Stimulated activated CD8-positive, alpha-beta memory T cell treated with anti-CD3 and anti-CD28 coated beads, Interleukin-12 subunit alpha, Interleukin-12 subunit beta, amount 100 ng/mL, for 24 hours (primary cell): ENCODE data around the gene TMEFF2.
"Not testable (repeated sequence)": the region's sequence is repeated elsewhere in the genome, so short reads cannot be mapped to it uniquely, and the experiment has no call there.

Experiments
- DNase-seq: peaks from one replicate; pipeline ENCODE4 v3.0.0-alpha.2; 2020; ENCODE audit errors: extremely low read depth

TMEFF2 gene

DNA sequence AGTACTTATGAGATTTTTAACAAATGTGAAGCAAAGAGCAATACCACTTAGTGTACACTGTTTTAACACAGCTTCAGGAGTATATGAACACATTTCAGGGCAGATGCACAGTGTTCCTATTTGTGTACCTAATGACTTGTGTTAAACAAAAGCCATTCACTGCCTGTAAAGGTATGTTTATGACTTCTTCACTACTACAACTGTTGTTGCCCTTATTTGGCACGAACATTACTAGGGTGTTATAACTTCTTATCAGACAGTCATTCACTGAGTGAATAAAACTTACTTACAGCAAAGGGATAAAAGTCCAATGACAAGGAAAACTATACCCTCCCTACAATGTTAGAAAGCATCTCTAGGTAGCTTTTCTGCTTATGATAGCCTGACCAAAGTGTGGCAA lies 262.4 kb downstream of the TMEFF2 start:
- no peak for DNase-seq

GRCh38 chr2:191931329-191931728 lies 263.4 kb downstream of the TMEFF2 start:
- no peak for DNase-seq

DNA sequence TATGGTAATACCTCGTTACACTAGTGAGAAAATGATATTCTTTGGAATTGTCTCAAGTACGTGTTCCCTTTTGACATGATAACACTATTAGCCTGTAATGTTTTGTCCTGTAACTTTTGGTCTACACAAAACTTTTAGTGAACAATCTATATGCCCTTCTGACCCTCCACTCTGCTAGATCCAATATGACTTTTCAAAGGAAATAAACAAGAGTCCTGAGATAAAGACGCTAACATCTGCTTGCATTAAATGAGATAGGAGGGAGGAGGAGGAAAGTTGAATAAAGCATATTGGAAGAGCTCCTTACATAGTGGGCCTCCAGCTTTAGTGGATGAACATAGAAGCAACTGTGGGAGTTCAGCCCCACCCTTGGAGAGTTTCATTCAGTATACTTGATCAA lies 264.5 kb downstream of the TMEFF2 start:
- no peak for DNase-seq

DNA sequence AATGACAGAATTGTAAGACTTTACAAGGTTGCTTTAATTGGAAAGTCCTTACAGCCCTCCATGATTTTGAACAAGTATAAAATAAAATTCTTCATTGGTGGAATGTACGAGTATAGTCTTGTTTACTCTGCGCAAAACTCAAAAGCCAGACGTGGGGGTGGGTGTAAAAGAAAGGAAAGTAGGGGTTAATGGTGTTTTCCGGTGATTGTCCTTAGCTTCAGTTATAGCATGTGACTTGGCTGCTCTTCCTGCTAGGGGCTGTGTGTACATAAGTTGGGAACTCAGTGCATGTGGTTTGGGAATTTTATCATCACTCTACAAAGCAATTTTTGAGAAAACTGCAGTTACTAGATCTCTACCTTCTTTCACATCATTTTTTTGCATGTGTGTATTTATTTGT lies 265.4 kb downstream of the TMEFF2 start:
- no peak for DNase-seq

- no peak for DNase-seq
These were observed 266.7 kb downstream of the TMEFF2 start for GRCh38 chr2:191927991-191928390.

- no peak for DNase-seq
These were observed 267.3 kb downstream of the TMEFF2 start for GRCh38 chr2:191927319-191927867.

DNA sequence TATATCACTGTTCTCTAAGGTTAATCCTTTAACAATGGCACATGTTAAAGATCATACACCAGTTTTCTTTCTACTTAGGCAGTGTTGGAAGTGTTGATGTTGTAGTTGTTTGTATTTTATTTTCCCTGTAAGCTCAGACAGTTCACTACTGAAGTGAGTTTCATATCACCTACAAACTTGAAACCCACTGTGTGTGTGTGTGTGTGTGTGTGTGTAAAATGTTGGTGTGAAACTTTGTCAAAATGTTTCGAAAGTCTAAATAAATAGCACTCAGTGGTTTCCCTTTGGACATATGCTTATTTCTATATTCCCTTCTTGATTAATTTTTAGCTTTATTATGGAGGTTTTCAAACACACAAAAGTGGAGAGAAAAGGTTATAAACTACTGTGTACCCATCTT lies 268.1 kb downstream of the TMEFF2 start:
- DNase-seq = no peak

GRCh38 chr2:191923652-191923997 lies 271.1 kb downstream of the TMEFF2 start:
- no peak for DNase-seq

- DNase-seq = no peak
These were observed 271.7 kb downstream of the TMEFF2 start for GRCh38 chr2:191922736-191923651.

DNA sequence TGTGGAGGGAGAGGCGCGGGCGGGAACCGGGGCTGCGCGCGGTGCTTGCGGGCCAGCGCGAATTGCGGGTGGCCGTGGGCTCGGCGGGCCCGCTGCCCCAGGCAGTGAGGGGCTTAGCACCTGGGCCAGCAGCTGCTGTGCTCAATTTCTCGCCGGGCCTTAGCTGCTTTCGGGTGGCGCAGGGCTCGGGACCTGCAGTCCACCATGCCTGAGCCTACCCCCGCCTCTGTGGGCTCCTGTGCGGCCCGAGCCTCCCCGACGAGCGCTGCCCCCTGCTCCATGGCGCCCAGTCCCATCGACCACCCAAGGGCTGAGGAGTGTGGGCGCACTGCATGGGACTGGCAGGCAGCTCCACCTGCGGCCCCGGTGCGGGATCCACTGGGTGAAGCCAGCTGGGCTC lies 273.1 kb downstream of the TMEFF2 start:
- DNase-seq = not testable (repeated sequence)

GRCh38 chr2:191920502-191920901 lies 274.2 kb downstream of the TMEFF2 start:
- DNase-seq = no peak

DNA sequence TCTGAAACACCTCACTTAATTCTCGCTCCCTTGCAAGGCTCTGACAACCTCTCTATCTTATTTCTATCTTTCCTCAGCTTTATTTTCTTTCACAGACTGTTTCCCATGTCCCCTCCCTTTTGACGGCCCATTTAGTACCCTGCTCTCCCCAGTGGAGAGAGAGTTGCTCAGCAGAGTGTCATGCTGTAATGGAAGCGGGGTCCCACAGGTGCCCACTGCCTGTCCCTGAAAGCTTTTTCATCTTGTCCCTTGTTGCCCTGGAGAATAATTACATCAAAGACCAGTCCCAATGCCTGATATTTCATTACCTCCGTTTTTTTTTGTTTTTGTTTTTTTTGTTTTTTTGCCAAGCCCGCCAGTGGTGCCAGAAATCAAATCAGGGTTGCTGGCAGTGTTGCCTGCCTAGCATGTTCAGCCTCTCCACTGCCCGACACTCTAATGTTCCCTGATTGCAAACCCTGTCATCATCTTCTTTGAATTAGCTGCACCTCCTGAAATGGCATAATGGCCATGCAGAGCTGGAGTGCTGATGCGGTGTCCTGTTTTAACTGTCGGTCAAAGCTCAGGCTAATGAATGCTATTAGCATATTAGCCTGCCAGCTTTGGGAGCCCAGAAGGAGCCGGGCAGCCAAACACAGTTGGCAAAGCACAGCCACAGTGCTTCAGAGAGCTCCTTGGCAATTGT lies 276.6 kb downstream of the TMEFF2 start:
- DNase-seq = no peak

DNA sequence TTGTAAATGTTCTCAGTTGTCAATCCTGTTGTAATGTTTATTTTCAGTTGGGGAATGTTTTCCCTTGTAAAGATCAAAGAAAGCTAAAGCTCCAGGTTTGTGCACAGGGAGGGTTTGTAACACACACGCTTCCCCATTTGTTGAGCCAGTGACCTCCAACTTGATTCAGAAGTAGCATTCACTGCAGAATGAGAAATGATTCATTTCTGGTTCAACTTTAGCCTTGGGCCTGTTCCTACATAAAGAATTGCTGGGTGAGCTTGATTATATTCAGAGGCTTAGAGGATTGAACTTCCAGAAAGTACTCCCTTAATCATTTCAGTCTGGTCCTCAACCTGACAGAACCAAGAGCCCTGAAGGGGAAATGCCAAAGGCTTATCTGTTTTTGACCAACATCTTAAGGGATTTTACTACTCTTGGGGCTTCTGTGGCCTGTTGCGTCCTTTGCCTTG lies 277.3 kb downstream of the TMEFF2 start:
- no peak for DNase-seq

- no peak for DNase-seq
These were observed 277.9 kb downstream of the TMEFF2 start for GRCh38 chr2:191916826-191917225.

- no peak for DNase-seq
These were observed 279.0 kb downstream of the TMEFF2 start for GRCh38 chr2:191915750-191916149.

DNA sequence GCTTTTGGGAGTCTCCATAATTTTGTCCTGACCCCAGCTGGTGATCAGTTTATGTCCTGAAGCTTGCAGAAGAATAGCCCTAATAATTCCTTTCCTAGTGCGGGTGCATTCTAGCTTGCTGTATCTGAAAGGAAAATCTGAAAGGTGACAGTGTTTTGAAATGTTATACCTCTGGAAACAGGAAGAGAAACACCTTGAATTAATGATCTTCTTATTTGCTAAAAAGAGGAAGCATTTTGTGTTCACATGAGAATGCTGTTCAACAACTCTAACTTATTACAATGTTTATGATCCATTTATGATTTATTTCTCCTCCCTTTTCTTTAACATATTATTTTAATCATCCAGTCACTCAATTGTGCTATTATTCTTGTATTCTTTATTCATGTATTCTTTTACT lies 280.9 kb downstream of the TMEFF2 start:
- no peak for DNase-seq

DNA sequence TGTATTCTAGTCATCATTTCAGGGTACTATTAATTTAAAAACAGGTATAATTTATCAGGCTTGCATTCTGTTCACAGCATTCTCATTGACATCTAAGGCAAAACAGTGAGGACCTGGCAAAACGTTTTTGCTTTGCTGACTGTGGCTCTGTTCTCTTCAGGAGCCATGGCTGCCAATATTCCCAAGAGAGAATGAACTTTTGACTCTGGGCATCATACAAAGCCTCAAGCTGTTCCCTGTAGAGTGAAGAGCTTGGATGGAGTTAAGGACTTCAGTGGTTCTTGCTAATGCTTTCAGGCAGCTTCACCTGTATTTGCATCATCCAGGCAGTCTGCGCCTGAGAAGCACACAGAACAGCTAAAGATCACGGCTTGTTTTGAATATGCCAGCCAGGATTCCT lies 282.0 kb downstream of the TMEFF2 start:
- DNase-seq = no peak

DNA sequence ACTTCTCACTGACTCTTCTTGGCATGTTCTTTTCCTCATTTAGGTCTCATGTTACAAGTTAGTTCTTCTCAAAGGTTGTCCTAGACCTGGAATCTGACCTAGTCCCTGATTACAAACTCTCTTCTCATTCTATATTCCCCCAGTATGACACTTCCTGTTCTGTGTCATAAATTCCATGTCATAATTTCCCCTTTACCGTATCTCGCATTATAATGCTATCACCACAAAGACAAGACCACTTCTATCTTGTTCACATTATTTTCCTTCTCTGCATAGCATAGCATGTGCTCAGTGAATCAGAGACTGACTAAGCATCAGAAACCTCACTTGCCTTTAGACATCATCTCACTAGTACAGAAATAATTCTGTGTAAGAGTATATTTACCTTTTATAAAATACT lies 284.2 kb downstream of the TMEFF2 start:
- DNase-seq = no peak

DNA sequence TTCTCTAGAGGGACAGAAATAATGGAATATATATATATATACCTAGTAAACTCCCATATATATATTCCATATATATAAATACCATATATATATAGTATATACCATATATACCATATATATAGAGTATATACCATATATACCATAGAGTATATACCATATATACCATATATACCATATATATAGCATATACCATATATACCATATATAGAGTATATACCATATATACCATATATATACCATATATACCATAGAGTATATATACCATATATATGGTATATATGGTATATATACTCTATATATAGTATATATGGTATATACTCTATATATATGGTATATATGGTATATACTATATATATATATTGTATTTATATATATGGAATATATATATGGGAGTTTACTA lies 285.9 kb downstream of the TMEFF2 start:
- no peak for DNase-seq

GRCh38 chr2:191907545-191907944 lies 287.2 kb downstream of the TMEFF2 start:
- no peak for DNase-seq

DNA sequence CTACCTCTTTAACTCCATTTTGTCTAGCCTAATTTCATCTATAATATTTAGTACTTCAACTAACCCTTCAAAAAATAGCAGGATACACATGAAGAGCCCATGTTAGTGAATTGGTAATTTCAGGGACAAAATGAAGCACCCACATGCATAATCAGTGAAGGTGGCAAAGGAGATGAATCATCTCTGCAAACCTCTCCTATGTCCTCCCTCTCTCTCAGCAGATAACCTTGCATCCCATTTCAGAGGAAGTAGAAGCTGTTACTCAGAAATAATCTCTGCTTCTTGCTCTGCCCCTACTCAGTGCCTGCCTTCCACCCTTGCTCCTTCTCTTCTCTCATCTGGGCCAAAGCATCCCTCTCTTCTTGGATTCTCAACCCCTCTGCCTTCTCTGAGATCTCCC lies 287.6 kb downstream of the TMEFF2 start:
- DNase-seq = no peak

DNA sequence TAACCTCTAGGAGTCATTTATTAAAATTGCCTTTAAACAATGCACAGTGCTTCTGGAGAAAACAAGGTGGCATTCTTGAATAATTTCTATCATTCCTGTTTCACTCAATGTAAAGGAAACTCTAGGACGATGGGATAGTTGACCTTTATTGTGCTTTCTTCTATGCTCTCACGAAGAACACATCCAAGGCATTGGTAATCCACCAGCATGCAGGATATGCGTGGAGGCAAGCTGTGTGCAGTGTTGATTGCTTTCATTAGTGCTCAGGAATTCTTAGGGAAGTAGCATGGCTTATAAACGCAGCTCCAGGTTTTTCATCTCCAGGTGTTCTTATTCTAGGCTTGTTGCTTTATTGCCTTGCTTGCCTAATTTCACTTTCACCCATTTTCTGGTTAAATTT lies 289.4 kb downstream of the TMEFF2 start:
- no peak for DNase-seq

DNA sequence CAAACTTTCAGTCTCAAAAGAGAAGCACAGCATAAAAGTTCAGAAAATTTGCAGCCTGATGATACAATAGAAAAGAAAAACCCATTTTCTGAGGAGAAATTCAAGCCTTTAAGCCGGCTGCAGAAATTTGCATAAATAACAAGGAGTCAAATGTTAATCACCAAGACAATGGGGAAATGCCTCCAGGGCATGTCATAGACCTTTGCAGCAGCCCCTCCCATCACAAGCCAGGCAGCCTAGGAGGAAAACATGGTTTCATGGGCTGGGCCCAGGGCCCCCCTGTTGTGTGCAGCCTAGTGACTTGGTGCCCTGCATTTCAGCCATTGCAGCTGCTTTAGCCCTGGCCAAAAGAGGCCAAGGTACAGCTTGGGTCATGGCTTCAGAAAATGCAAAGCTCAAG lies 293.7 kb downstream of the TMEFF2 start:
- DNase-seq = no peak
